HG03354 (cell line): Measurements from ENCODE around the gene CD2BP2.

Source experiments
- ATAC-seq: cut with Tn5 transposase; IDR thresholded peaks from one replicate; pipeline ENCODE4 v1.9.1; 2021; ENCODE audit warnings: mild to moderate bottlenecking; ENCODE audit not compliant: unreplicated experiment, poor library complexity, severe bottlenecking

CD2BP2 gene

GRCh38 chr16:30379158-30379783 is 24.2 kb upstream of the CD2BP2 start:
- peak; percentile 1 for ATAC-seq

- peak; percentile 86 for ATAC-seq
These were observed 23.4 kb upstream of the CD2BP2 start for GRCh38 chr16:30378236-30379157.

GRCh38 chr16:30377812-30378235 is 22.7 kb upstream of the CD2BP2 start:
- ATAC-seq = peak; percentile 47

- ATAC-seq = no peak
These were observed 22.1 kb upstream of the CD2BP2 start for GRCh38 chr16:30377050-30377811.

- no peak for ATAC-seq
These were observed 21.4 kb upstream of the CD2BP2 start for GRCh38 chr16:30376461-30376902.

GRCh38 chr16:30375864-30376263 is 20.8 kb upstream of the CD2BP2 start:
- no peak for ATAC-seq

GRCh38 chr16:30374538-30374937 is 19.4 kb upstream of the CD2BP2 start, which contains the start of gene MYL11:
MYL11 (plus strand) TSS chr16:30374802; CDS start chr16:30374858, 56 bp downstream.
- no peak for ATAC-seq

- ATAC-seq = no peak
These were observed 17.6 kb upstream of the CD2BP2 start for GRCh38 chr16:30372725-30373124.

- ATAC-seq = no peak
These were observed 17.1 kb upstream of the CD2BP2 start for GRCh38 chr16:30372038-30372712.

GRCh38 chr16:30371248-30371816 is 16.2 kb upstream of the CD2BP2 start:
- no peak for ATAC-seq

GRCh38 chr16:30370456-30371247 is 15.5 kb upstream of the CD2BP2 start, which contains the start of gene TBC1D10B:
TBC1D10B (minus strand) TSS chr16:30370494; CDS start chr16:30370183, 311 bp downstream.
- ATAC-seq = peak; percentile 79

GRCh38 chr16:30369938-30370455 is 14.9 kb upstream of the CD2BP2 start:
- ATAC-seq = peak; percentile 16

GRCh38 chr16:30369091-30369937 is 14.2 kb upstream of the CD2BP2 start:
- no peak for ATAC-seq

GRCh38 chr16:30368792-30369090 is 13.6 kb upstream of the CD2BP2 start:
- no peak for ATAC-seq

- ATAC-seq = no peak
These were observed 13.1 kb upstream of the CD2BP2 start for GRCh38 chr16:30368122-30368791.

- ATAC-seq = no peak
These were observed 12.4 kb upstream of the CD2BP2 start for GRCh38 chr16:30367349-30368009.
